Measurements from ENCODE around the gene SCNN1A. TPM values are rescaled to one million over a fixed set of nuclear protein-coding genes. Genes with fewer than 3 reads are reported as not detected.

The SCNN1A gene
- total and polyA plus RNA-seq, 2 of the 4 experiments (the other 2 are of a cell fraction) = 0.41 TPM; not detected in 1

GRCh38 chr12:6364044-6364374 lies 11.4 kb downstream of the SCNN1A start:
- Histone ChIP-seq H3K4me3 (ENCODE audit: insufficient read depth, low read depth, low read length) (no peak overlapping the region), H3K23ac (ENCODE audit: low read depth, low read length) (no peak overlapping the region), H3K9me3 (ENCODE audit: control insufficient read depth, insufficient read depth, low read length) (no peaks in the 10 kb centered on the region), H3K79me1 (ENCODE audit: low read depth in 1 of 2, low read length in 2 of 2) (no peaks in the 10 kb centered on the region), H3K14ac (replicated peaks; ENCODE audit: low read depth, low read length) (no peak overlapping the region), H3K9ac (ENCODE audit: low read depth, low read length) (no peak overlapping the region), H4K8ac (ENCODE audit: low read depth in 2 of 2, low read length in 2 of 2) (peak overlapping the region in 1 of 2 experiments; percentile 75; a peak in 2 of 4 replicates), H2BK20ac (ENCODE audit: low read depth, low read length) (no peak overlapping the region), H2AK9ac (replicated peaks; ENCODE audit: low read depth, low read length, poor library complexity) (no peak overlapping the region), H4K20me1 (ENCODE audit: insufficient read depth, low read length) (no peaks in the 10 kb centered on the region), H3K4ac (ENCODE audit: low read depth, low read length) (no peak overlapping the region), H3K27ac (ENCODE audit: insufficient read depth, low read length) (no peak overlapping the region), H4K91ac (ENCODE audit: insufficient read depth, low read depth, low read length) (0 out of 2 replicates have a peak overlapping the region, but pooled peaks have one; percentile 32), H2BK15ac (ENCODE audit: low read depth, low read length) (no peak overlapping the region), H3K4me2 (ENCODE audit: low read depth, low read length) (no peak overlapping the region; the same call in 1 of the 2 replicates), H2AFZ (replicated peaks; ENCODE audit: low read length, poor library complexity) (peak overlapping the region; percentile 94), H2AK5ac (ENCODE audit: low read depth, low read length) (0 out of 2 replicates have a peak overlapping the region, but pooled peaks have one; percentile 14), H3K18ac (ENCODE audit: low read depth, low read length) (no peak overlapping the region), H3K4me1 (ENCODE audit: control insufficient read depth, insufficient read depth, low read length) (peaks cover 7% of the 10 kb centered on the region), H2BK5ac (ENCODE audit: low read depth, low read length, poor library complexity, severe bottlenecking) (no peak overlapping the region), H3K56ac (ENCODE audit: extremely low read depth, insufficient read depth, low read length) (no peak overlapping the region), H3K36me3 (ENCODE audit: control insufficient read depth, insufficient read depth, low read length) (no peaks in the 10 kb centered on the region), H3K27me3 (ENCODE audit: control insufficient read depth, insufficient read depth, low read length) (no peaks in the 10 kb centered on the region; the same call in 1 of the 2 replicates), H4K5ac (ENCODE audit: low read depth, low read length) (no peak overlapping the region), H3K9me1 (ENCODE audit: insufficient read depth, low read length) (no peaks in the 10 kb centered on the region), H2BK120ac (ENCODE audit: low read depth, low read length) (no peak overlapping the region)
- 80% methylated on average over 15 of the region's 15 CpGs; no CpG with 5 or more reads in 1 of the 2 experiments for WGBS, 2 experiments (ENCODE audit: extremely low coverage in 2 of 2, insufficient read length in 1 of 2)
- in situ Hi-C loops (cut with MboI; ENCODE audit: low sequenced_read_pairs) (no loop called here), dilution Hi-C loops (cut with HindIII; ENCODE audit: low sequenced_read_pairs, unreplicated experiment) (no loop called here), intact Hi-C loops (cut with micrococcal nuclease) (no loop called here)
- ATAC-seq (ENCODE audit: low read depth) (no peak), DNase-seq (no peak)
- CTCF ChIA-PET = interaction anchor here (0.7 to 0.9 kb wide), 3 partner anchors 9 to 30 kb away, joined by 3 to 9 read pairs (median 4); no protein-coding TSS in a partner anchor
- TF ChIP-seq NFE2L2 (IDR thresholded peaks at IDR 0.05; ENCODE audit: low read depth, low read length) (no peak), USF2 (IDR thresholded peaks at IDR 0.05; ENCODE audit: low read depth, low read length) (no peak), MAZ (IDR thresholded peaks at IDR 0.05; ENCODE audit: borderline replicate concordance, low read depth, low read length) (no peak), RAD21 (IDR thresholded peaks at IDR 0.05; ENCODE audit: low read length) (no peak), SMC3 (IDR thresholded peaks at IDR 0.05; ENCODE audit: low read depth, low read length) (no peak), CEBPB (IDR thresholded peaks at IDR 0.05; ENCODE audit: low read depth, low read length) (no peak), MAFK (IDR thresholded peaks at IDR 0.05; ENCODE audit: low read depth, low read length) (no peak), RFX5 (IDR thresholded peaks at IDR 0.05; ENCODE audit: low read depth, low read length) (no peak), CHD1 (IDR thresholded peaks at IDR 0.05; ENCODE audit: low read depth, low read length) (no peak), BHLHE40 (IDR thresholded peaks at IDR 0.05; ENCODE audit: low read depth, low read length) (no peak), RCOR1 (IDR thresholded peaks at IDR 0.05; ENCODE audit: insufficient replicate concordance, low read length) (no peak), MXI1 (IDR thresholded peaks at IDR 0.05; ENCODE audit: borderline replicate concordance, low read depth, low read length) (no peak)
- POLR2A ChIA-PET (ENCODE audit: unreplicated experiment) = no interaction called here
- BruUV-seq (replicated peaks) = no TSS peak

Measured in IMR-90 (cell line).